AG04449 (cell line): Measurements from ENCODE around the gene PRPSAP1.
A peak's percentile ranks its signal among the peaks of the same experiment; 100 is the strongest.
"Not testable (repeated sequence)": the region's sequence is repeated elsewhere in the genome, so short reads cannot be mapped to it uniquely, and the experiment has no call there.

Experiments
- CTCF ChIA-PET: fragments of 350-600 bp; formaldehyde crosslinking; extraction: SDS; loops from one replicate; lab custom pipeline; 2021; ENCODE audit warnings: antibody characterized with exemption; lab: Yijun Ruan, JAX
- POLR2A ChIA-PET: fragments of 400-600, 350-600 bp; formaldehyde crosslinking; extraction: SDS; loops from one replicate; lab custom pipeline; 2020; ENCODE audit warnings: antibody characterized with exemption, inconsistent platforms; lab: Yijun Ruan, JAX
- DNase-seq: peaks from one replicate; pipeline ENCODE4 v3.0.0-alpha.2; 2010; ENCODE audit warnings: low read depth, low spot score
- H3K4me3 ChIP-seq: 2 replicates; pipeline ENCODE4 v1.5.1; 2011; ENCODE audit warnings: low read depth, mild to moderate bottlenecking, control low read depth, low read length
- TF ChIP-seq, protein P1 (sequence below): IDR thresholded peaks from one replicate; pipeline ENCODE4 v1.5.1; 2011; ENCODE audit warnings: mild to moderate bottlenecking, moderate library complexity, low read length, control low read depth, inconsistent platforms; ENCODE audit not compliant: insufficient read depth; ENCODE audit errors: missing control alignments

The PRPSAP1 gene

DNA sequence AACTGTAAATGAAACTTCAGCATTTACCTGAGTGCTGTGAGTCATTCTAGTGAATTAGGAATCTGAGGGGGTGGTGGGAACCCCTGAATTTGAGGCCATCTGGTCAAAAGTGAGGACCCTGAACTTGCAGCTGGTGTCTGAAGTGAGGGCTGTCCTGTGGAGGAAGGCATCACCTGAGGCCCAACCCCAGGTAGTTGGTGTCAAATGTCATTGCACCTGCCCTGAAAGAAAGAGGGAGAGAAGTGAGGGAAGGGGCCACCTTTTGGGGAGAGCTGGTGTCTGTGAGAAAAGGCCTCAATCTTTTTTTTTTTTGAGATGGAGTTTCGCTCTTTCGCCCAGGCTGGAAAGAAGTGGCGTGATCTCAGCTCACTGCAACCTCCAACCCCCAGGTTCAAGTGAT is 12.5 kb upstream of the PRPSAP1 start:
- no peak for DNase-seq
- ChIA-PET CTCF (interaction anchor here (0.7 to 13.3 kb wide), 8 partner anchors 9 to 31 kb away, joined by 3 to 186 read pairs (median 6); partner anchors contain the start of genes PRPSAP1 and SPHK1), POLR2A (no interaction called here)
- H3K4me3 ChIP-seq = no peak overlapping the region
- TF ChIP-seq, protein P1, sequence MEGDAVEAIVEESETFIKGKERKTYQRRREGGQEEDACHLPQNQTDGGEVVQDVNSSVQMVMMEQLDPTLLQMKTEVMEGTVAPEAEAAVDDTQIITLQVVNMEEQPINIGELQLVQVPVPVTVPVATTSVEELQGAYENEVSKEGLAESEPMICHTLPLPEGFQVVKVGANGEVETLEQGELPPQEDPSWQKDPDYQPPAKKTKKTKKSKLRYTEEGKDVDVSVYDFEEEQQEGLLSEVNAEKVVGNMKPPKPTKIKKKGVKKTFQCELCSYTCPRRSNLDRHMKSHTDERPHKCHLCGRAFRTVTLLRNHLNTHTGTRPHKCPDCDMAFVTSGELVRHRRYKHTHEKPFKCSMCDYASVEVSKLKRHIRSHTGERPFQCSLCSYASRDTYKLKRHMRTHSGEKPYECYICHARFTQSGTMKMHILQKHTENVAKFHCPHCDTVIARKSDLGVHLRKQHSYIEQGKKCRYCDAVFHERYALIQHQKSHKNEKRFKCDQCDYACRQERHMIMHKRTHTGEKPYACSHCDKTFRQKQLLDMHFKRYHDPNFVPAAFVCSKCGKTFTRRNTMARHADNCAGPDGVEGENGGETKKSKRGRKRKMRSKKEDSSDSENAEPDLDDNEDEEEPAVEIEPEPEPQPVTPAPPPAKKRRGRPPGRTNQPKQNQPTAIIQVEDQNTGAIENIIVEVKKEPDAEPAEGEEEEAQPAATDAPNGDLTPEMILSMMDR = no peak

DNA sequence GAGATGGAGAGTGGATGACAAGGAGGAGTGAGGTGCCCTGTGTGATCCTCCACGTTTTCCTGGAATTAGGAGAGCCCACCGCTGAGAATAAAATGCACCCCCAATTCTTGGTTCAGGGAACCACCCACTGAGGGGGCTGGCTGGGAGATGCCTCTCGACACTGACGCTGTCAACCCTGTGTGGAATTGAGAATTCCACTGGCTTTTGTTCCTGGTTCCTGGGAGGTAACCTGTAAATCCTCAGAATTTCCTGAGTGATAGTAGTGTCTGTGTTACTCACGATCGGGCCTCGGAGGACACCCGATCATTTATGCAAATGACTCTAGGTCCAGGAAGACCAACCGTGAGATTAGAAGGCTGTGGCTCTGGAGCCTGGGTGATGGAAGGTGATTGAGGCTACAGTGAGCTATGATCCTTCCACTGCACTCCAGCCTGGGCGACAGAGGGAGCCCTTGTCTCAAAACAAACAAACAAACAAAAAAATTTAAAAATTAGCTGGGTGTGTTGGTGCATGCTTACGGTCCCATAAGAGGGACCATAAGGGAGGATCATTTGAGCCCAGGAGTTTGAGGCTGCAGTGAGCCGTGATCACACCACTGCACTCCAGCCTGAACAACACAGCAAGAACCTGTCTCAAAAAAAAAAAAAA is 11.7 kb upstream of the PRPSAP1 start:
- POLR2A ChIA-PET = no interaction called here
- no peak overlapping the region for H3K4me3 ChIP-seq
- TF ChIP-seq, protein P1 = peak; percentile 6
- CTCF ChIA-PET = interaction anchor here (0.7 to 13.3 kb wide), 9 partner anchors 10 to 33 kb away, joined by 3 to 186 read pairs (median 6); partner anchors contain the start of genes PRPSAP1 and SPHK1
- DNase-seq = no peak

DNA sequence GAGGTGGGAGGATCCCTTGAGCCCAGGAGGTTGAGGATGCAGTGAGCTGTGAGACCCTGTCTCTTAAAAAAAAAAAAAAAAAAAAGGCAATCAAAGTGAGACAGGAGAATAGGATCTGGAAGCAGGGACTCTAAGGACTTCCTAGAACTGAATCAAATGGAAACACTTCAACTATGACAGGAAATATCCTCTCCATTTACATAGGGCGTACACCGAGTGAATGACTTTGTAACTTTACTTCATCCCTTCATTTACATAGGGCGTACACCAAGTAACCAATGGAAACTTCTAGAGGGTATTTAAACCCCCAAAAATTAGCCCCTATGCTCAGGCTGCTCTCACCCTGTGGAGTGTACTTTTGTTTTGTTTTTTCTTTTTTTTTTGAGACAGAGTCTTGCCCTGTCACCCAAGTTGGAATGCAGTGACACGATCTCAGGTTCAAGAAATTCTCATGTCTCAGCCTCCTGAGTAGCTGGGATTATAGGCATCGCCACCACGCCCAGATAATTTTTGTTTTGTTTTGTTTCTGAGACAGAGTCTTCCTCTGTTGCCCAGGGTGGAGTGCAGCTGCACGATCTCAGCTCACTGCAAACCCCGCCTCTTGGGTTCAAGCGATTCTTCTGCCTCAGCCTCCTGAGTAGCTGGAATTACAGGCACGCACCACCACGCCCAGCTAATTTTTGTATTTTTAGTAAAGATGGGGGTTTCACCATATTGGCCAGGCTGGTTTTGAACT is 9.6 kb upstream of the PRPSAP1 start:
- TF ChIP-seq, protein P1 = no peak
- ChIA-PET CTCF (interaction anchor here (0.6 to 13.3 kb wide), 5 partner anchors 10 to 170 kb away, joined by 4 to 186 read pairs (median 6); partner anchors contain the start of genes PRPSAP1 and SPHK1), POLR2A (interaction anchor here (1.5 kb wide), 1 partner anchor 8 kb away, joined by 8 read pairs; no protein-coding TSS in a partner anchor)
- no peak overlapping the region for H3K4me3 ChIP-seq
- DNase-seq = no peak

DNA sequence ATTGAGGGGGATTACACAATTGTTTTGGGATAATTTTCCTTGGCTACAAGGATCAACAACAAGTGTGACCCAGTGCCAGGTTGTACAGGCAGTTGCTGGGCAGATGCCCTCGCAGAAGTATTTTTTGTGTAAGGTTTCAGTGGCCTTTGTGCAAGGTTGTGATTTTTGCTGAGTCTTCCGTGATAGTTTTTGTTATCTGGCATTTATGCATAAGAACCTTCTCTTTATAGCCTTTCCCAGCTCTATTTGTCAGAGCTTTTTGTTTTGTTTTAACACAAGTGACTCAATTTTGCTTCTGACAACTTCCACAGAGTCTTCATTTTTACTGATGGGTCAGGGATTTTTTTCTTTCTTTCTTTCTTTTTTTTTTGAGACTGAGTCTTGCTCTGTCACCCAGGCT is 6.7 kb upstream of the PRPSAP1 start:
- no peak for DNase-seq
- ChIA-PET POLR2A (interaction anchor here (0.6 kb wide), 1 partner anchor 780 kb away, joined by 3 read pairs; no protein-coding TSS in a partner anchor), CTCF (interaction anchor here (1.0 to 13.3 kb wide), 4 partner anchors 10 to 37 kb away, joined by 3 to 186 read pairs (median 36); partner anchors contain the start of gene SPHK1)
- no peak overlapping the region for H3K4me3 ChIP-seq
- TF ChIP-seq, protein P1 = no peak

DNA sequence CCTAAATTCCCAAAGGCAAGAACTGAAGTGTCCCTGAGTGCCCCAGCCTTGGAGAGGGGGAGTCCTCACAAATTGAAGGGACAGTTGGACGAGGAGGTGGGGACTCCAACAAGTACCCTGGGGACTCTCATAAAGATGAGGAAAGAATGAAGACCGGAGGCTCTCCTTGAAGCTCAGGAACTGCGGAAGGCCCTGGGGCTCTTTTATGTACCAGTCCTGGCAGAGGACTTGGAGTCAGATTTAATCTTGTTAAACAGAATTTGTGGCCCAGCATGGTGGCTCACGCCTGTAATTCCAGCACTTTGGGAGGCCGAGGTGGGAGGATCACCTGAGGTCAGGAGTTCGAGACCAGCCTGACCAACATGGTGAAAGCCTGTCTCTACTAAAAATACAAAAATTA is 6.1 kb upstream of the PRPSAP1 start:
- not testable (repeated sequence) for DNase-seq, H3K4me3 ChIP-seq
- ChIA-PET CTCF (interaction anchor here (1.0 to 13.3 kb wide), 3 partner anchors 11 to 30 kb away, joined by 3 to 186 read pairs (median 67); partner anchors contain the start of gene SPHK1), POLR2A (interaction anchor here (0.6 kb wide), 1 partner anchor 122 kb away, joined by 4 read pairs; no protein-coding TSS in a partner anchor)

DNA sequence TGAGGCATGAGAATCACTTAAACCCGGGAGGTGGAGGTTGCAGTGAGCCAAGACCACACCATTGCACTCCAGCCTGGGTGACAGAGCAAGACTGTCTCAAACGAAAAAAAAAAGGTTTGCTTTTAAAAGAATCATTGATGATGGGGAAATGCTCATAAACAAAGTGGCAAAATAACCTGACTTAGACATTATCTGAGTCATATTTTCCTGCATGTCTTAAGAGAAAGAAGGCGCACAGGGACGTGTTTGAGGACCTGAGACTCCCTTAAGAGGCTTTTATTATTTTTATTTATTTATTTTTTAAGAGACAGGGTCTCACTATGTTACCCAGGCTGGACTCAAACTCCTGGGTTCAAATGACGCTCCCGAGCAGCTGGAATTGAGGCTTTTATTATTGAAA is 5.7 kb upstream of the PRPSAP1 start:
- no peak overlapping the region for H3K4me3 ChIP-seq
- CTCF ChIA-PET = interaction anchor here (8.2 to 13.3 kb wide), 2 partner anchors 11 to 23 kb away, joined by 67 to 186 read pairs; partner anchors contain the start of gene SPHK1
- POLR2A ChIA-PET = interaction anchor here (0.6 kb wide), 1 partner anchor 121 kb away, joined by 4 read pairs; no protein-coding TSS in a partner anchor
- TF ChIP-seq, protein P1 = no peak
- DNase-seq = no peak
